HUES48 (cell line): ENCODE results near the gene SLC35B2.
A peak's percentile ranks its signal among the peaks of the same experiment; 100 is the strongest.

Experiments
- H3K27ac ChIP-seq: one replicate; pipeline ENCODE4 v1.7.0; 2013; ENCODE audit warnings: low read depth, low read length, inconsistent platforms
- H3K27me3 ChIP-seq: 2 replicates; pipeline ENCODE4 v1.6.1; 2013; ENCODE audit warnings: mild to moderate bottlenecking, low read length; ENCODE audit not compliant: control insufficient read depth, insufficient read depth
- H3K36me3 ChIP-seq: 2 replicates; pipeline ENCODE4 v1.6.1; 2013; ENCODE audit warnings: low read length; ENCODE audit not compliant: control insufficient read depth, insufficient read depth
- H3K4me1 ChIP-seq: 2 replicates; pipeline ENCODE4 v1.6.1; 2013; ENCODE audit warnings: mild to moderate bottlenecking, low read length; ENCODE audit not compliant: control insufficient read depth, insufficient read depth
- H3K4me3 ChIP-seq: 2 replicates; pipeline ENCODE4 v1.5.1; 2013; ENCODE audit warnings: mild to moderate bottlenecking, low read depth, low read length
- H3K9ac ChIP-seq: 2 replicates; pipeline ENCODE4 v1.6.1; 2013; ENCODE audit warnings: mild to moderate bottlenecking, low read depth, low read length, moderate library complexity
- H3K9me3 ChIP-seq: 2 replicates; pipeline ENCODE4 v1.6.1; 2013; ENCODE audit warnings: low read length; ENCODE audit not compliant: control insufficient read depth, insufficient read depth

SLC35B2 gene

DNA sequence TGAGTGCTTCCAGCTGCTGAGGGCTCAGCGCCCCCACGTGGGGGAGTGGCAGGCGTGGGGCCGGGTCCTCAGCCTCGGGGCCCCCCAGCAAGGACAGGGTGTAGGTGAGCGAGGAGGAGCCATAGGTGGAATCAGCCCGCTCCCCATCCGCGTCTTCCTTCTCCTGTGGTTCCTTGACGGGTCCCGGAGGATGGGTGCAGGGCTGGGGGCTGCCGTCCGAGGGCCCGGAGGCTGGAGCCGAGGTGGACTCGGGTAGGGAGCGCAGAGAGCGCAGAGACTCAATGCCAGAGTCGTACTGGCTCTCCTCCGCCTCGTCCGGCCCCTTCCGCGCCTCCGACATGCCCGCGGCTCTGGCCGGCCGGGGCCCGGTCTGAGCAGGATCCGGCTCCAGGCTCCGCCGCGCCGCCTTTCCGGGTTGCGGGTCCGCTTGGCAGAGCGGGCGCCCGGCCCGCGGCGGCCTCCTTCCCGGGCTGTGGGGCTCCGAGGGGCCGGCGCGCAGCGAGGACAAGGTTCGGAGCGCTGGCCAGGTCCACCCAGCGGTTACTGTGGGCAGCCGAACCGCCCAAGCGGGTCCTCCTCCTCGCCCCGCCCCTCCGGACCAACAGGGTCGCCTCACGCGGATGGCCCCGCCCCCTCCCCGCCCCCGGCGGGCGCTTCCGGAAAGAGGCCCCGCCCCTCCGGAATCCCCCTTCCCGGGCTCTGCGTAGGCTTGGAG, 7.8 kb upstream of the SLC35B2 start, which contains the start of gene NFKBIE:
Gene NFKBIE, minus strand, starts transcription at position 545 of the 715 bp plus-strand sequence. Its CDS starts 205 bp downstream, at position 340.
- H3K4me1 ChIP-seq, result peaks cover 26% of the 10 kb centered on the region
- H3K27ac ChIP-seq, result peak within 1 kb of the TSS; percentile 31
- peak within 1 kb of the TSS; percentile 86 for H3K4me3 ChIP-seq
- H3K36me3 ChIP-seq, result peaks cover 4% of the 10 kb centered on the region; the same call in 1 of the 2 replicates
- H3K9ac ChIP-seq, result peak within 1 kb of the TSS; percentile 41; the same call in 1 of the 2 replicates
- H3K9me3 ChIP-seq, result no peaks in the 10 kb centered on the region
- H3K27me3 ChIP-seq, result peaks cover 22% of the 10 kb centered on the region

DNA sequence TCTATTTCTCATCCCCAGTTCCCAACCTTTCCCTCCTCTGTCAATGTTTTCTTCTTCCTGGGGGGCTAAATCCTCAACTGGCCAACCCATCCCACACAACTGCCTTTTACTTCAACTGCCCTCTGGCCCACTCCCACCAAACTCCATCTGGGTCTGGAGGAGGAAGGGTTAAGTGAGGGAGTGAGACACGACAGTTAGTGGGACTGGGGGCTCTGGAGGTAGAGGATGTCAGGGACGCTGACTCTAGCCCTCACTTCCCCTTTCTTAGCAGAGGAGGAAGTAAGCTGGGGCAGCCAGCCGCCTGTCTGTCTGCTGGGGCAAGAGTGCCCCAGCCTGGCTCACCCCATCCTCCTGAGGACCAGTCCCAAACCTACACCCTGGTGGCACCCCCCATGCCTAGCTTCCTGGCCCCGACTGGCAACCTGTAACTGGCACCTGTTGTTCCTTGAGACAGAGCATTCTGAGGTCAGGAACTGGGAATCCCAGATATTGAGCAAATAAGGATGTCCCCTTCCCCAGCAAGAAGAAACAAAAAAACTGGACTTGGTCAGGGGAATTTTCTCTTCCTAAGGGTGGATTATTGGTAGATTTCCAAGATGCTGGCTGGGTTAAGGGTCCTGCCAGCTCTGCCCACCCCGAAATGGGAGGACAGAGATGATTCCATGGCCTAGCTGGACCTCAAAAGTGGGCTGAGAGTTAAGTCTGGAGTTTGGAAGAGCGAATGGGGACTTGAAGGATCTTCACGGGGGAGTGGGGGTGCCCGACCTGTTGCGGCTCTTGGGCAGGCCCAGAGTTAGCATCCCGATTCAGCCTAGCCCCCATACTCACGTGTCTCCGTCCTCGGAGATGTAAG, 7.1 kb upstream of the SLC35B2 start:
- no peak overlapping the region for H3K27ac ChIP-seq
- peak overlapping the region; percentile 41; the same call in 1 of the 2 replicates for H3K9ac ChIP-seq
- no peaks in the 10 kb centered on the region for H3K9me3 ChIP-seq
- H3K36me3 ChIP-seq, result peaks cover 11% of the 10 kb centered on the region; the same call in 1 of the 2 replicates
- peak overlapping the region; percentile 86 for H3K4me3 ChIP-seq
- peaks cover 14% of the 10 kb centered on the region for H3K27me3 ChIP-seq
- peaks cover 26% of the 10 kb centered on the region for H3K4me1 ChIP-seq

DNA sequence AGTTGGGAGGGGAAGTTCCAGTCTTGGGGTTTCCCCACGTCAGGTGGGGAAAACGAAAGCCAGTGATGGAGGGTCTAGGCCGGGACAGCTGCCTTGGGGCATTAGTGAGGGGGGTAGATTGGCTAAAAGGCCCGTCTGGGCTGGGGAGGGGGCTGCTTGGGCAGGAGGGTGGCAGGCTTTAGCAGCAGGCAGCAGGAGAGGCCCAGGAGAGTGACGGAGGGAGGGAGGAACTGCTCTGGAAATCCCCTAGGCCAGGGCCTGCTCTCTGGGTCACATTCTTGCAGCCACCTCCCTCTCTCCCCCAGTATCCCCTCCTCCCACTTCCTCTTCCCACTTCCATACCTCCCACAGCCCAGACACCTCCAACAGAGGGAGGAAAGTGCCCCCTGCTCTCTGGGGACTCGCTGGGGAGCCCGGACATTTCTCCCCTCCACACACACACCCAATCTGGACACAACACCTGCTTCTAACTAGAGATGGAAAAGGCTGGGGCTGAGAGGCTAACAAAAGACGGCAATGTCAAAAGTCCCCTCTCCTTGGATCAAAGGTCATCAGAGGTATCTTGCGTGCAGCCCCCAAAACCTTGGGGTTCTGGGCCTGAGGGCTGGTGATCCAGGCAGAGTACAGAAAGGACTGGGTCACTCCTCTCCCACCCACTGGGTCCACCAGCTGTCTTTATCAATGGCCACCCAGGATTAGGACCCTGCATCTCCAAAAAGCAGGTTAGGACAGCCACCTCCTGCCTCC, 6.2 kb upstream of the SLC35B2 start:
- Histone ChIP-seq H3K36me3 (peaks cover 18% of the 10 kb centered on the region; the same call in 1 of the 2 replicates), H3K4me1 (peaks cover 20% of the 10 kb centered on the region), H3K27ac (no peak overlapping the region), H3K4me3 (peak overlapping the region; percentile 86), H3K9ac (no peak overlapping the region), H3K9me3 (no peaks in the 10 kb centered on the region), H3K27me3 (peaks cover 5% of the 10 kb centered on the region; the same call in 1 of the 2 replicates)

DNA sequence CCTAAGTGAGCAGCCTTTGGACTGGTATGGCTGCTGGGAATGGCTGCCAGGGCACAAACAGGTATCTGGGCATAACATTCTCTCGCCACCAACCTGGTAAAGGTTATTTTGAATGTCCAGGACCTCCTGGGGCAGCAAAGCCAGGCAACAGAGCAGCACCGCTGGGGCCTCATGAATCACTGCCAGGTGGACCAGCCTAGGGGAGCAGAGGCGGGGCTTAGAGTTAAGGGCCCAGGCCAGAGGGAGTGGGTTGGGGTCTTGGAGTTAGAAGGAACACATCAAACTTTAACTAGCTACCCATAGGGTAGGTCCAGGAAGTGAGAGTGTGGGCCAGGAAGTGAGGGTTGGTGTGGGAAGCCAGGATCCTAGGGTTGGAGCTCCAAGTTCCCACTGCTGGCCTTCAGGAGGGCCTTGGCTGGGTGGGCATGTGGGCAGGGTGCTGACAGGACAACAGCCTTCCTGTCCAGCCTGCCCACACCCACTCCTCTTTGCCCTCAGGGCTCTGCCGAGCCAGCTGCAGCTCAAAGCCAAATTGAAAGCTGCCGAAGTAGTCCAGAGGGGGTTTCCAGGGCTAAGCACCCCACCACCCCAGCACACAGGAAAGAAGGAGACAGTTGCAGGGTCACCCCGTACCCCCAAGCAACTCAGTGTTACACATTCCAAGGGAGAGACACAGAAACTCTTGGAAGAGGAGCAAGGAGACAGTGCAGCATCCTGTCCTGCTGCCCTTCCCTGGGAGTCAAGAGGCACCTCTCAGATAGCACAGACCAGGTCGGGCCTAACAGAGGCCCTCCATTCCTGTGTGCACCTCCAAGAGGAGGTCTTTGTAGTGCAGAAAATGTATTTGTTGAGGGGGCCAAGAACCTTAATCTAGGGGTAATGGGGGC, 5.4 kb upstream of the SLC35B2 start:
- no peak overlapping the region for H3K27ac ChIP-seq
- H3K4me1 ChIP-seq, result peaks cover 18% of the 10 kb centered on the region
- H3K36me3 ChIP-seq, result peaks cover 23% of the 10 kb centered on the region; the same call in 1 of the 2 replicates
- no peak overlapping the region; the same call in 1 of the 2 replicates for H3K9ac ChIP-seq
- peaks cover 4% of the 10 kb centered on the region; the same call in 1 of the 2 replicates for H3K27me3 ChIP-seq
- H3K4me3 ChIP-seq, result peak overlapping the region; percentile 86
- H3K9me3 ChIP-seq, result no peaks in the 10 kb centered on the region

DNA sequence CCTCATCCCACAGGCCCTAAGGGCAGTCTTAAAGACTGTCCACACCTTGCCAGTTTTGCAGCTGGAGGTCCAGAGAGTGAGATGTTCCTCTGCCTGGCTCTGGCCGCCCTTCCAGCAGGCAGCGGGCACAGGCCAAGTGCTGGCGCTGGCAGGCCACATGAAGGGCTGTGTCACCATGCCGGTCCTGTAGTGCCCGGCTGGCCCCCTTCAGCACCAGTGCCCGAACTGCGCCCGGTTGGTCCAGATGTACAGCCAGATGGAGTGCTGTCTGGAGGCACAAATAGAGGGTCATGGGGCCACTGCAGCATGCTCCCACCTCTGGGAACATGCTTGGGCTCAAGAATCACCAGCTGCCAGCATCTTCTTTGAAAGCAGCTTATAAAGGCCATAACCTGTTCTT, 4.3 kb upstream of the SLC35B2 start:
- Histone ChIP-seq H3K27ac (no peak overlapping the region), H3K4me3 (no peak overlapping the region), H3K36me3 (peaks cover 23% of the 10 kb centered on the region; the same call in 1 of the 2 replicates), H3K9ac (no peak overlapping the region), H3K27me3 (peaks cover 4% of the 10 kb centered on the region; the same call in 1 of the 2 replicates), H3K4me1 (peaks cover 20% of the 10 kb centered on the region), H3K9me3 (no peaks in the 10 kb centered on the region)

DNA sequence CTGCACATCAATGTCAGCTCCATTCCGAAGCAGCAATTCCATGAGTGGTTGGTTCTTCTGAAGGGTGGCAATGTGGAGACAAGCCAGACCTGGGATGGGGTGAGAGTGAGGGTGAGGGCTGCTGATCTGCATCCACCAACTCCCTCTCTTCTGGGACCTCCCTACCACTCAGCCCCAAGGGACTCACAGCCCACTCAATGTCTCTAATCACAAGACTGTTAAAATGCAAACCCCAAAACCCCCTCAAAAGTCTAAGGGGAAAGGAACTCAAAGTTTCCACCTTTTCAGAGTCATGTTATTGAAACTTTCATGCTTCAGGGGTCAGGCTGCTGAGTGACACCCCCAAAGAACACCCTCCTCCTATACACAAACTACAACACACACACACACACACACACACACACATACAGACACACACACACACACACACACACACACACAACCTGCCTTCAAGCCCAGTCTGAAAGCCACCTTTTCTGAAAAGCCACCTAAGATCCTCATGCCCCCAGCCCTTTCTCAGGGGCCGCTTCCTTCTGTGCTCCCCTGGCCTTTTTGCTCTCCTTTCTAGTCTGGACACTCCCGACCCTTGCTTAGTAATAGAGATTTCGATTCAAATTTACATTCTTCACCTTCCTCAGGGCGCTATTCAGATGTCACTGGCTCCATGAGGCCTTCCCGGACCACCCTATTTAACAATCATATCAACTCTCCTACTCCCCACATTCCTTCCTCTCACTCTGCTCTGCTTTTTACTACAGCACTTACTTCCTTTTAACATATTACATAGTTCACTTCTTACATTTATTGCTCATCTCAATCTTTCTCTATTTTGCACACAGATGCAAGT, 3.3 kb upstream of the SLC35B2 start:
- H3K27me3 ChIP-seq, result peaks cover 4% of the 10 kb centered on the region; the same call in 1 of the 2 replicates
- no peaks in the 10 kb centered on the region for H3K9me3 ChIP-seq
- H3K27ac ChIP-seq, result no peak overlapping the region
- peaks cover 26% of the 10 kb centered on the region; the same call in 1 of the 2 replicates for H3K36me3 ChIP-seq
- H3K4me3 ChIP-seq, result no peak overlapping the region
- no peak overlapping the region for H3K9ac ChIP-seq
- H3K4me1 ChIP-seq, result peaks cover 20% of the 10 kb centered on the region

DNA sequence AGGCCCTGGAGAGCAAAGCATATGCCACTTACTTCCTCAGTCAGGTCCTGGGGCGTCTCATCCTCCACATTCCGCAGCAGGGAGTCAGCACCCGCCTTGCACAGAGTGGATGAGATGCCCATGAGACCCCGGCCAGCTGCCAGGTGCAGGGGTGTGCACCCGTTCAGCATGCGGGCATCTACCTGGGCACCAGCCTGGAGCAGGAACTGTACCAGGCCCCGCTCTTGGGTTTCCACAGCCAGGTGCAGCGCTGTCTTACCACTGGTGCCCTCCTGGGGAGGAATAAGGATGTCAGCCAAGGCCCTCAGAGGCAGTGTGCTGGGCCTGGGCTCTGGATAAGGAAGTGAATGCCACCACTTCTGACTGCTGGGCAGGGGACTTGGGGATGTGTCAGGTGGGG, 2.7 kb upstream of the SLC35B2 start:
- H3K9me3 ChIP-seq, result no peaks in the 10 kb centered on the region
- peaks cover 4% of the 10 kb centered on the region; the same call in 1 of the 2 replicates for H3K27me3 ChIP-seq
- peaks cover 20% of the 10 kb centered on the region for H3K4me1 ChIP-seq
- no peak overlapping the region for H3K9ac ChIP-seq
- no peak overlapping the region for H3K27ac ChIP-seq
- peaks cover 32% of the 10 kb centered on the region for H3K36me3 ChIP-seq
- no peak overlapping the region for H3K4me3 ChIP-seq

DNA sequence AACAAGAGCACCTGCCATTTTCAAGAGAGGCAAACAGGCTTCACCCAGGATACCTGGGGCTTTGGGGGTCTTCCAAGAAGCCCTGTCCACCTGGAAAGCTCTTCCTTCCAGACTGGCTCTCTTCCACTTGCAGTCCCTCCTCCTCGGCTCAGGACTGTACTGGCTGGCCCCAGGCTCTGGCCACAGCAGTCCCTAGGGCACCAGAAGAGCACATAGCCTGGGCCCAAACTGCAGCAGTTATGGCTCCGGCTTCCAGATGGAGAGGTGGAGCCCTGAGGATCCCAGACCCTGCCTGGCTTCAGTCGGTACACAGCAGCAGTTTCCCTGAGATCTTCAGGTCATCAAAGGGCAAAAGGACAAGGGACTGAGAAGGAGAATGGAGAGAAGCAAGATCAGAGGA, 1.6 kb upstream of the SLC35B2 start:
- no peaks in the 10 kb centered on the region for H3K9me3 ChIP-seq
- no peak overlapping the region for H3K9ac ChIP-seq
- H3K4me1 ChIP-seq, result peaks cover 13% of the 10 kb centered on the region; the same call in 1 of the 2 replicates
- H3K4me3 ChIP-seq, result no peak overlapping the region
- no peaks in the 10 kb centered on the region for H3K27me3 ChIP-seq
- no peak overlapping the region for H3K27ac ChIP-seq
- peaks cover 43% of the 10 kb centered on the region for H3K36me3 ChIP-seq

DNA sequence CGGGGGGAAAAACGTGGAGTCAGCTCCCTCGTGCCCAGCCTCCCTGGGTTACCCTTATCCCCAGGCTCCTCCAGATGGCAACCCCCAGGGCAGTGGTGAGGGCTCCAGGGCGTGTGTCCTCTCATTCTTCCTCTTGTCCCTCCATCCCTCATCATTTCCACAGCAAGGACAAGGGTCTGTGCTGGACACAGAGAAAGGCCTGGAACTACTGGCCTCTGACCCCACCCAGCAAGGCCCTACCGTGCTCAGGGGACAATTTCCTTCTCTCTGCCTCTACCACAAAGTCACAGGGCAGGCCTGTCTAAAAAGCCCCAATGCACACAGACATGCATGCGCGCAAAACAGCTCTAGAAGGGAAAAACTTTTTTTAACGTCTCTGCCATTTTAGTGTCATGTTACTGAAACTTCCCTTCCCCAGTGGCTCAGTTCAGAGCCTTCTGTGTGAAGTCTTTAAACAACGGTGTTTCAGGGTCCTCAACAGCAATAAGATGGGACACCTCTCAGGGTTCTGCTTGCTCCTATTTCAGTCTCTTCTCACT, 1.1 kb upstream of the SLC35B2 start:
- Histone ChIP-seq H3K27me3 (no peaks in the 10 kb centered on the region), H3K36me3 (peaks cover 48% of the 10 kb centered on the region), H3K4me1 (peaks cover 7% of the 10 kb centered on the region; the same call in 1 of the 2 replicates), H3K9ac (no peak overlapping the region), H3K9me3 (no peaks in the 10 kb centered on the region), H3K27ac (no peak overlapping the region), H3K4me3 (no peak overlapping the region)
